GM19468 (cell line): ENCODE measurements around the gene SLK.

ENCODE experiments used
- ATAC-seq: cut with Tn5 transposase; IDR thresholded peaks from one replicate; pipeline ENCODE4 v1.9.1; 2021; ENCODE audit warnings: mild to moderate bottlenecking, moderate library complexity, moderate number of reproducible peaks; ENCODE audit not compliant: unreplicated experiment; ENCODE audit errors: extremely low read depth

SLK gene

DNA sequence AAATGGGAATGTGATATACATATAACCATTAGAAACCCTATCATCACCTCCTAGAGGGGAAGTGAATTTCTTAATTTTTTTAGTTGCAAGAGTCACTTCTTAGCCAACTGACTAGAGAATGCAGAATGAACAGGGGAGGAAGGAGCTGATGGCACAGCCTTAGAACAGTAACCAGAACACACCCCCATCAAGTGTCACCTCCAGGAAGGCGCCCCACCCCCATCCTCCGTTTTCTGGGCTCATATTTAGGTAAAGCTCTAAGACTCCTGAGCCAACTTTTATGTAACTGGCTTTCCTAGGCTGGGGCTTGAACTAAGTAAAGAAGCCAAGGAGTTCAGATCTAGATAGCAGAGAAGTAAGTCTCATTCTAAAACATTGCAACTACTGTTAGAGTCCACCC is 64.7 kb downstream of the SLK start:
- no peak for ATAC-seq

DNA sequence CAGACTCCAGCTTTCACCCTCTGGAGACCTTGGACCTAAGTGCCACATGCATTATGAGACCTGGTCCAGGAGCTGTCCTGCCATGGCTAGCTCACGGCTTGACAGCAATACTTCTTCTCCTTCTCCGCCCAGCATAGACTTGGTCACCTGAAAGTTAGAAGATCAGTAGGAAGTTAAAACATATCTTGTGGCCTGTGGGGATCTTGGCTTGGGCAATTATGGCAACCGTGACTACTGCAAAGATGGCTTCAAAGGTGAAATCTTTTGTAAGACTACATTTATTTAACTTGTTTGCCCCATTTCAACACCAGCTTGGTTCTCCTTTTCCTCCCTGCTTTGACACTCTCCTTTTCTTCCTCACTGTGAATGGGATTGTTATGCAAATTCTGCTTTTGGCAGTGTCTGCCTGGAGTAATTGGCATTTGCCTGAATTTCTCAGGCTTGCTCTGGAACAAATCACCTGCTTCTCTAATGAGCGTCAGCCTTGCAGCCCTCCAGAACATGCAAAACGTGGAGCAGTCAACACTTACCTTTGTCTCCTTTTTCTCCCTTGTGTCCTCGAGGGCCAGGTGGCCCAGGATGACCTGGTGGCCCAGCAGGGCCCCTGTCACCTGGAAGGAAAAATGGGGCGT is 65.3 kb downstream of the SLK start:
- ATAC-seq, result no peak

DNA sequence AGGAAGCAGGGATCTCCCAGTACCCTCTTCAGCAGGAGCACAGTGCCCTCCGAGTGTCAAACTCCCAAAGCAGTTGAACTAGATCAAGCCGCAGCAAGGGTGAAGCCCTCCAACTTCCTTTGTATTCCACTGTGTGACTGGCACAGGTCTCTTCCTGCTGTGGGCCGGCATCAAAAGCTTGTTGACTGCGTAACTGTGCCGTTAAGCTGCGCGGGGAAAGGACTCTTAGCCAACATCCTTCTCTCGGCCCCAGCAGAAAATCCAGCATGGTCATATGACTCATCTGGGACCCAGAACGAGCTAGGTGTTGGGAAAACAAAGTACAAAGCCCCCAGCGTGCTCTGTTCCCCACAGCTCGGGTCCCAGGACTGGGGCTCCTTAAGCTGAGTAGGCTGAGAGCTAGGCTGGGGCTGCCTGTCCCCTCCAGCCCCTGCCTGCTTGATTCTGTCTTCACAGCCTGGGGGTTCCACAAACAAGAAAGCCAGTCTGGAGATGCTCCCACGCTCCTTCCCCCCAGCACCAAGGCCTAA is 66.5 kb downstream of the SLK start:
- ATAC-seq, result no peak

DNA sequence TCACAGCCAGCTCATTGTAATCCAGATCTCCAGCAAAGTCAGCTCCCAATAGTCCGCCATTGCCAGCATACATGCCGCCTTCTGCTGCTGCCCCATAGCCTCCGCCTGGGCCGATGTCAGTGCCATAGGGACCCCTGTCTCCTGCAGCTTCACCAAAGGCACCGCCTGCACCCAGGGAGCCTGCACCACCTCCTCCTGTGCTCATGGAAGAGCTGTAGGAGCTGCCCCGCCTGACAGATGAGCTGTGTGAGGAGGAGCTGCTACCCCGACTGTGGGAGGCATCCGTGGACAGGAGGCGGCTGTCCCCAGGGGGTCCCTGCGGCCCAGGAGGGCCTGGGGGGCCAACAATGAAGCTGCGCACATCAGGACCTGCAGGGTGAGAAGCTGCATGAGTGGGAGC is 67.0 kb downstream of the SLK start:
- ATAC-seq, result no peak

DNA sequence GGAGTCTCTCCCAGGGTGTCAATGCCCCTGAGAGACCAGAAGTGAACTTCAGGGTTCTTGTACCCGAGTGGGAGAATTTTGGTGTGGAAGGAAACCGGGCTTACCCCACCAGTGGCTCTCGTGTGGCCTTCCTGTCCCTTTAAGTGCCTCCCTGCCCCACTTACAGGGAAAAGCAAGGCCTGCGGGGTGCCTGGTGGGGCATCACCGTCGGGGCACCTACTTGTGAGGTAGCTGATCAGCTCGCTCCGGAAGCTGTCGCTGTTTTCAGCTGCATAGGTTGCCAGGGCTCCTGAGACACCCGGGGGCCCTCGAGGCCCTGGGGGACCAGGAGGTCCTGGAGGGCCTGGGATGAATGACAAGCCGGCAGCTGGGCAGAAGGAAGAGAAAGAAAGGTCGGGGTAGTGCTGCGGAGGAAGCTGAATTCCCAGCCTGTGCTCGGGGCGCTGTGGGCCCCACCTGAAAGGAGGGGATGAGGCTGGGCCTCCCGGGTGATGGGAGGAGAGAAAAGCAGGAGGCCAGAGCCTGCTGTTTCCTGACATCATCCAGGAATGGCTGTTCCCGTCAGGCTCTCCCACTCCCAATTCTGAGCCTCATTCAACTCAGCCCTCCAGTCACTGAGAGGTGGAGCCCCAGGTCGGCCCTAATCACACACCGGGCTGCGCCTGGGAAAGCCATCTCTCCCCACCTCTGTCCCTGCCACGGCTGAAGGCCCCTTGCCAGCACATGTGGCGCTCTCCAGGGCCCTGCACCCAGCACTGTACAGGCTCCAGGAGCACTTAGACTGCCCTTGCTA is 67.7 kb downstream of the SLK start:
- ATAC-seq, result no peak

DNA sequence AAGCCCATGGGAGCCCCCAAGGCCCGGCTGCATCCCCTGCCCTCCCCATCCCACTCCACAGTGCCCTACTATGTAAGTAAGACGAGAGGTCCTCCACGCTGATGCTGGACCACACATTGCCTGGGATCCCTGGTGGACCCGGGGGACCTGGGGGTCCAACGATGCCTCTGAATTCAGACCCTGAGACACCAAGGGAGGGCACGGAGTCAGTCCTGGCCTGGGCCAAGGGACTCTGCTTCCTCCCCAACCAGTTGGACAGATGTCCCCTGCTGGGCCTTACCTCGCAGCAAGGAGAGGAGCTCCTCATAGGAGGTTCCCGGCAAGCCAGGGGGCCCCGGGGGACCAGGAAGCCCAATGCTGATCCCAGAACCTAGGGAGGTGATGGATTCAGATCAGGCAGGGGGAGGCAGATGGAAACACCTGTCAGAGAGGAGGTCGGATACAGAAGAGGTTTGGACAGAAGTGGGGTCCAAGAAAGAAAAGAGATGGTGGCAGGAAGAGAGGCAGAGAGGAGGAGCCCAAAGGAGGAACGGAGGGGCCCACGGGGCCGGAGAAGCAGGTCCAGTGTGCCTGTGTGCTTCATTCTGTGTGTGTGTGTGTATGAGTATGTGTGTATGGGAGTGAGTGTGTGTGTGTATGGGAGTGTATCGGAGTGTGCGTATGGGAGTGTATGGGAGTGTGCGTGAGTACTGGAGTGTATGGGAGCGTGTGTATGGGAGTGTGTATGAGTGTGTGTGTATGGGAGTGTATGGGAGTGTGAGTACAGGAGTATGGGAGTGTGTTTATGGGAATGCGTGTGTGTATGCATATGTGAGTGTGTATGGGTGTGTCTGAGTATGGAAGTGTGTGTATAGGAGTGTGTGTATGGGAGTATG is 68.5 kb downstream of the SLK start:
- ATAC-seq, result no peak

DNA sequence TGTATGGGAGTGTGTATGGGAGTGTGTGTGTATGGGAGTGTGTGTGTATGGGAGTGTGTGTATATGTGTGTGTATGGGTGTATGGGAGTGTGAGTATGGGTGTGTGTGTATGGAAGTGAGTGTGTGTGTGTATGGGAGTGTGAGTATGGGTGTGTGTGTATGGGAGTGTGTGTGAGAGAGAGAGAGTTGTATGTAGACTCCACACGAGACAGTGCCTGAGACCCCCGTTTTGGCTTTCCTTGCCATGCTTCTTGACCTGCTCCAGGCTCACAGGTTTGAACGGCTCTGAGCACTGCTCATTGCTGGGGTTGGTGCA is 69.1 kb downstream of the SLK start:
- no peak for ATAC-seq

DNA sequence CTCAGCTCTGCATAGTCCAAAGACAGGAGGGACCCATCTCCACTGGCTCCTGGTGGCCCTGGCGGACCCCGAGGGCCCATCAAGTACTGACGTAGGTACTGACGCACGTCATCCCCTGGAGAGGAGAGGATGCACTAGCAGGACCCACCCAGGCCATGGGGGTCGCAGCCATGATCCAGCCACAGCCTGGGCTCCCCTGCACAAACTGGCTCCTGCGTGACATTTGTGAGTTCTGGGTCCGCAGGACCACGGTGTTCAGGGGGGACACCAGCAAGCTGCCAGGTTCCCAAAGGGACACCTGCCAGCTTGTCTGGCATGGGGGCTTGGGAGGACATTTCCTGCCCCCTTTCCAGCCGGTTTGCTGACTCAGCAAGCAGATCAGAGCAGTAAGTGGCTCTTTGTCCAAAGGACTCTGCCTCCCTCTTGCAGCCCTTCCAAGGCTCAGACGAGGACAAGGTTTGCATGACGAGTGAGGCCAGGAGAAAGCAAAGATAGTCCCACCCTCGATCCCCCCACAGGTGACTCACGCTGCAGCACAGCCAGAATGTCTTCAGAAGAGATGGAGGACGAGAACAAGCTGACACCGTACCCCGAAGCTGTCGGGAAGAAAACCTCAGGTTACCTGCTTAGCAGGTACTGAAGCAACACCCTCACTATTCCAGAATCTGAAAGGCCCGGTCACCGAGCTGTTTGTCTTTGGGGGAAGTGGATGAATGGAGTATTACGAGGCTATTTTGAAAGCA is 69.7 kb downstream of the SLK start:
- no peak for ATAC-seq

DNA sequence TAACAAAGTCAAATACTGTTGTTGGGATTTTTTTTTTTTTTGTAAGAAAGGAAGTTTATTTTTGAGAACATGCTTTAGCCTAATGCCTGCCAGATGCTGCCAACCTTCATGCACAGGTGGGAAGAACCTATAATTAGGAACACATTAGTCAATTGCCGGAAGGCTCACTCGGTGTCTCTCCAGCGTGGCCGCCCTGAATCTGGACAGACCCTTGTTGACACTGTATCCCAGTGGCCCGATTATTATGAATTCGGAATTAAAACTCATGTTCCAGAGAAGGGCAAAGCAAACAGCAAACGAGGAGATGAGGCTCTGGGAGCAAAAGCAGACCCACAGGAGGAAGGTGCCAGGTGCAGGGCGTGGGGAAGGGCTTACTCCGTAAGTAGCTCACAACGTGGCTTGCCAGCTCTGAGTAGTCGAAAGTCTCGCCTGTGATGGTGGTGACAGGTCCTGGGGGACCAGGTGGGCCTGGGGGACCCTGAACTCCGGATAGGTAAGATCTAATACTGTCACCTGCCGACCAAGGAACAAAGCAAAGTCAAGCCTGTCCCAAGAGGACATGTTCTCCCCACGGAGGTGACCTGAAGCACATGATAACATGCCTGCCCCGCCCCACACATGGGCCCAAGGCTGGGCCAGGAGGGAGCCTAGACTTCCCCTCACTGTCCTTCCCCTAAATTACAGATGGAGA is 70.5 kb downstream of the SLK start:
- no peak for ATAC-seq

DNA sequence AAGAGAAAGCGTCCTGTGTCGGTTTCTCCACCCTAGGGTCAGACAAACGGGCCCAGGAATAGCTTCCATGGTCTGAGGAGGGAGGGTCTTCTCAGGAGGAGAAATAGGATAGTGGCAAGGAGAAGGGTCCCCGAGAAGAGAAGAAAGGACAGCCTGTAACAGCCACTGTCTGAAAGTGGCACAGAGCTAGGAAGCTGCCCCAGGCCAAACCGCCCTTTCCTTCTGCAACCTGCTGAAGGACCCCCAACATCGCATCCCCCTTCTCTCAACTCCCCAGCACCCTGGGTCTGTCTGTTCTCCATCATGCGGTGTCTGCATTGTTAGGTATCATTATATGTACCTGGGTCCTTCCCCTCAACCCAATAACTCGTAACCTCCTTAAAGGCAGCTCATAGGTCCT is 71.6 kb downstream of the SLK start:
- ATAC-seq, result no peak

DNA sequence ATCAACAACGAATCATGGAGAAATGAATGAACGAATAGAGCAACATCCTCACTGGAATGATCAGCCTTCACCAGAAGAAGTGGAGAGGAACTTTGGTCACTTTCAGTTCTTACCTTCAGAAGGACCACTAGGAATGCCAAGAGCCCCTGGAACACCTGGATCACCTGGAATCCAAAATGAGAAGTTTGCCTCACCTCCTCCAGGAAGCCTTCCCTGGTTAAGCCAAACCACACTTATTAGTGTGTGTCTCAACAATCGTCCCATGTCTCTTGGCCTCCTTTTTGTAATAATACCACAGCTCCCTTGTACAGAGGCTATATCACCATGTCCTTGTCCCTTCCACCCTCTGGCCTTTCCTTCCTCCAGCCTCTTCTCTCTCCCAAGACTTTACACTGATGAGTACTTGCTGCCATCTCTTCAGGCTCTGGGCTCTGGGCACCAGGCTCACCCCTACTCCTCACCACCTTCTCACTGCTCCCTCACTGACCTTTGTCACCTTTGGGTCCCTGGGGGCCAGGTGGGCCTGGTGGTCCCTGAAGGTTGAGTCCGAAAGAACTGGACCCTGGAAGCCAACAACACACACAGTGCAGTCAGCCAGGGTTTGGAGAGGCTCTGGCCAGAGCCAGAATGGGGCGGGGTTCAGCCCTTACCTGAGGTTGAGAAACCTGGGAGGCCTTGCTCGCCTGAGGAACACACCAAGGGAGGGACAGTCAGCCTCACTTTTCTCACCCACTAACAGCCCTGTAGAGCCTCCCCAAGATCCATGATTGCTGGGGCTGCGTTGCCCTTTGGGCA is 72.2 kb downstream of the SLK start:
- ATAC-seq, result no peak

DNA sequence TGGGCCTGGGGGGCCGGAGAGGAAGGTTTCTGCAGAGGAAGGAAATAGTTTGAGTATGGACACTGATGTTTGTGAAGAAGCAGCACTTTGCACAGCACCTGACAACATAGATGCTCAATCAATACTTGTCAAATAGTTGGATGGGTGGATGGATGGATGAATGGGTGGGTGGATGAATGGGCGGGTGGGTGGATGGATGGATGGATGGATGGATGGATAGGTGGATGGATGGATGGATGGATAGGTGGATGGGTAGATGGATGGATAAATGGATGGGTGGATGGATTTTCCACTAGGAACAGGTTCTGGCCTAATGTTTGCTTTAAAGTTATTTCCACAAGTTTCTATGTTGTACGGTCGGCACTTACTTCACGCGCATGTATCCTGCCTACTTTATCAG is 73.4 kb downstream of the SLK start:
- no peak for ATAC-seq

DNA sequence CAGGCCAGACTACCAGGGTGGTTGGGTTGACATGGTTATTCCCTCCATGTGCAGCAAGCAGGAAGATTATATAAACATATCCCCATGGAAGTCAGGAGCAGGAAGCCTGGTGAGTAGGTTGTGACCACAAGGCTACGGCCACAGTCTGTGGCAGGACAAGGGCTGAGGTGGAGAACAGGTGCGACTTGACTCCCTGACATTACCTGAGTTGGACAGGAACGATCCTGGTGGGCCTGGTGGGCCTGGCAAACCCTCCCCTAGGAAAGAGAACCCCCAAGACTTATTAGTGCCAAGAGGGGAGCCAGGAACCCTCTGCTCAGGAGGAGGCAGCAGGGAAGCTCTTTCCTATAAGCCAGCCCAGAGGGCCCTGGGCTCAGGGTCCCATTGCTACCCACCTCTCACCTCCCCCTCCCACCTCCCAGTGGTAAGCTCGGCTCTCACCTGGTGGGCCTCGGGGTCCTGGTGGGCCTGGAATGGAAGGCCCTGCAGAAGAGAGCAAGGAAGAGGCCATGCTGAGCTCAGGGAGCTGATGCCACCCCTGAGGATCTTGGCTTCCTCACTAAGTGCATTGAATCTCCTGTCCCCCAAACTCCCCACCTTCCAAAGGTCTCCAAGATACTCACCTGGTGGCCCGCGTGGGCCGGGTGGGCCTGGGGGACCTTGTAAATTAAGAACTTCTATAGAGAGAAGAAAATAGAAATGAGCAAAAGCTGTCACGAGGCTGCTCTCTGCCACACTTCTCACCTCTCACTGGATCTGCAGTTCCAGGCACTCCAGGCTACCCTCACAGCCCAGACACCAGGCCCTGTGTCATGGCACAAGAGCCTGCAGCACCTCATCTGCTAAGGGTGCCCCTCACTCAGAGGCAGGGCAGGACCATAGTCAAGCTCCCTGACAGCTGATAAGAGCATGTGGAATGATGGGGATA is 74.2 kb downstream of the SLK start:
- ATAC-seq, result no peak

DNA sequence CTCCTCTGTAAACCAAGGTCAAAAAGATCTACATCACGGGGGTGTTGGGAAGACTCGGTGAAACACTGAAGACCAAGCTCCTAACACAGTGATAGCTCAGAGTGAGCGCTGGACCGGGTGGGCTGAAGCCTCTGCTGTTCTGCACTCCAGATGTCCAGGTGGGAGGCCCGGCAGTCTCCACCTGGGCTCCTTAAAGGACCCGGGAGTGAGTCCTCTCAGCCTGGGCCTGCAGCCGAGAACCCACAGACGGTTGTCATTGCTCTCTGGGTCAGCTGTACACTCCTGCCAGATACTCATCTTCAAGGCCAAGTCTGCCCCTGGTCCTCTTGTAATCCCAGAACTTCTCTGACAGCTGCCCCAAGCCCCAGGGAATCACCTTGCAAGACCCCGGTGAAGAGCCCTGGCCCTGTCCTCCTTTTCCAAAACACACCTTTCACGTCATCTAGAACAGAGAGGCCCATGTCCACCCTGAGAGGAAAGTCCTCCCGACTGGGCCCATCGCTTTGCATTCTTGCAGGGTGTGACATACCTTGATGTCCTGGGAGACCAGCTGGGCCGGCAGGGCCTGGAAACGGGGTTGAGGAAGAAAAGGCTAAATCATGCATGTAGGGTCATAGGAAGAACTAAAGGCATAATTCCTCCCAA is 75.1 kb downstream of the SLK start:
- no peak for ATAC-seq

DNA sequence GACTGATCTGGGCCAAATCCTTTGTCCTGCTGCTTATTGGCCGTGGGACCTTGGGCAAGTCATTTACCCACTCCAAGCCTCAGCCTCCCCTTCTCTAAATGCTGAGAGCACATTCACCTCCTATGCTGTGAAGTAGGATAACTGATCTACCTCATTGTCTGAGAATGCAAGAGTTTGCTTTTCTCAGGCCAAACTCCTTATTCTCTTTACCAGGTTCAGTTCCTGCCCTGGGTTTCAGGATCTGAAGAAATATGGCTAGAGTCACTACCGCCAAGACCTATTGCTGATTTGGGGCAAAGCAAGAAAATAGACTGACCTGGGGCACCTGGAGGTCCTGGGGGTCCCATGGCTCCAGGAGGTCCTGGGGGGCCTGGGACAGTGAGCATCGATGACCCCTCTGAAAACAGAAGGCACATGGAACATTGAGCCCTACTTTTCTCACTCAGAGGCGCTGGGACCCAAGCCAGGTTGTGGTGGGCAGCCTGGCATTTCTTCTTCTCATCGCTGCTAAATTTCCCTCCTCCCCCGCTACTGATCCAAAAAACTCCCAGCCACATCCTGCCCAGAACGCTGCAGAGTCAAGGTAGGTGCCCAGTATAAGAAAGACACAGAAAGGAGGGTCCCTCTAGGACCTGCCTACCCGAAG is 76.4 kb downstream of the SLK start:
- ATAC-seq, result no peak

DNA sequence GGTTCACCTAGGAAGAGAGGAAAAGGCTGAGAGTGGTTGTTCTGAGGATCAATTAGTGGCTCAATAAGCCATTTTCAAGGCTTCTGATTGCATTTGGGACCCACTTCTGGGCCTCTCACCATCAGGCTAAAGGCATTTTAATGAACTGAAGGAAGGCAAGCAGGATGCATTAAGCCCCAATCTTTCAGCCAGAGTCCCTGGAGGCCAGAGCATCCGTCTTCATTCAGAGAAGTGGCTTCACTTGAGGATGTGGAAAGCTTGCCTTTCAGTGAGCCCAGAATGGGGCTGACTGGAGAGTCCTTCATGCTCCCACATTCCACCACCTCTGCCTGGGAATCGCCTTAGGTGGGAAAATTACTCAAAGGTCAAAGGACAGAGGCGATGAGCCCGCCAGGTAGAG is 76.9 kb downstream of the SLK start:
- no peak for ATAC-seq
